Fibroblast of pulmonary artery (primary cell): ENCODE measurements around the gene CASS4.
A peak's percentile ranks its signal among the peaks of the same experiment; 100 is the strongest.

Source experiments
- DNase-seq: peaks from one replicate; pipeline ENCODE4 v3.0.0-alpha.2; 2010; ENCODE audit warnings: low read depth
- H3K4me3 ChIP-seq: replicated peaks from 2 replicates; pipeline ENCODE4 v1.5.1; 2011; ENCODE audit warnings: low read depth, mild to moderate bottlenecking, control low read depth, low read length, moderate library complexity
- TF ChIP-seq, protein P1 (sequence below): IDR thresholded peaks from 2 replicates; pipeline ENCODE4 v1.5.1; 2011; ENCODE audit warnings: mild to moderate bottlenecking, control low read depth, low read length, inconsistent platforms; ENCODE audit errors: missing control alignments

CASS4 gene

GRCh38 chr20:56411759-56412472, at the start of gene CASS4:
CASS4 (plus strand) TSS chr20:56412260; CDS start chr20:56412459, 199 bp downstream.
- H3K4me3 ChIP-seq = peak within 1 kb of the TSS; percentile 40
- peak; percentile 97 for DNase-seq
- TF ChIP-seq, protein P1, sequence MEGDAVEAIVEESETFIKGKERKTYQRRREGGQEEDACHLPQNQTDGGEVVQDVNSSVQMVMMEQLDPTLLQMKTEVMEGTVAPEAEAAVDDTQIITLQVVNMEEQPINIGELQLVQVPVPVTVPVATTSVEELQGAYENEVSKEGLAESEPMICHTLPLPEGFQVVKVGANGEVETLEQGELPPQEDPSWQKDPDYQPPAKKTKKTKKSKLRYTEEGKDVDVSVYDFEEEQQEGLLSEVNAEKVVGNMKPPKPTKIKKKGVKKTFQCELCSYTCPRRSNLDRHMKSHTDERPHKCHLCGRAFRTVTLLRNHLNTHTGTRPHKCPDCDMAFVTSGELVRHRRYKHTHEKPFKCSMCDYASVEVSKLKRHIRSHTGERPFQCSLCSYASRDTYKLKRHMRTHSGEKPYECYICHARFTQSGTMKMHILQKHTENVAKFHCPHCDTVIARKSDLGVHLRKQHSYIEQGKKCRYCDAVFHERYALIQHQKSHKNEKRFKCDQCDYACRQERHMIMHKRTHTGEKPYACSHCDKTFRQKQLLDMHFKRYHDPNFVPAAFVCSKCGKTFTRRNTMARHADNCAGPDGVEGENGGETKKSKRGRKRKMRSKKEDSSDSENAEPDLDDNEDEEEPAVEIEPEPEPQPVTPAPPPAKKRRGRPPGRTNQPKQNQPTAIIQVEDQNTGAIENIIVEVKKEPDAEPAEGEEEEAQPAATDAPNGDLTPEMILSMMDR = no peak

DNA sequence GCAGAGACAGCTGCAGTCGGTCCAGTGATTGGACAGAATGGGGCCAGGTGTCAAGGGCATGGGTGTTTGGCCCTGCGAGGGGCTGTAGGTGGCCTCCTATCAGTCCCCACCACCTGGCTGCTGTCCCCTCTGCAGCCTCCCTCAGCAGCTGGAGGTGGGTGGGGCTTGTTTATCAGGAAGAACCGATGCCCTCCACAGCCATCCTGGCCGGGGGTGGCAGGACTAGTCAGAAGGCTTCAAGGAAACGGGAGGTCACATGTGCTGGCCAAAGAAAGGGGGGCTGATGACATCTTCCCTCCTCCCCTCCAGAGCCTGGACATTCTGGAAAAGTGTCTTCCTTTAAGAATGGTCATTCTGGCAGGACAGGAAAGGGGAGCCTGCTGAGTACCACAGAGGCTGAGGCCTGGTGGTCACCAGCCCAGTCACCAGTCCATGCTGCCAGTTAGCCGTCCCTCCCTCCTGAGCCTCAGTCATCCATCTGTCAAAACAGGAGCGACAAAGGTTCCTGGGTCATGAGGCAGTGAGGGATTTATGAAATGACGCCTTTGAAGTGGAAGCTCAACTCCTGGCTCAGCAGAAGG, 49.1 kb upstream of the CASS4 start:
- DNase-seq = no peak
- TF ChIP-seq, protein P1 = no peak
- H3K4me3 ChIP-seq = no peak overlapping the region

GRCh38 chr20:56363491-56363890, 48.6 kb upstream of the CASS4 start:
- TF ChIP-seq, protein P1 = no peak
- no peak overlapping the region for H3K4me3 ChIP-seq
- DNase-seq = no peak

DNA sequence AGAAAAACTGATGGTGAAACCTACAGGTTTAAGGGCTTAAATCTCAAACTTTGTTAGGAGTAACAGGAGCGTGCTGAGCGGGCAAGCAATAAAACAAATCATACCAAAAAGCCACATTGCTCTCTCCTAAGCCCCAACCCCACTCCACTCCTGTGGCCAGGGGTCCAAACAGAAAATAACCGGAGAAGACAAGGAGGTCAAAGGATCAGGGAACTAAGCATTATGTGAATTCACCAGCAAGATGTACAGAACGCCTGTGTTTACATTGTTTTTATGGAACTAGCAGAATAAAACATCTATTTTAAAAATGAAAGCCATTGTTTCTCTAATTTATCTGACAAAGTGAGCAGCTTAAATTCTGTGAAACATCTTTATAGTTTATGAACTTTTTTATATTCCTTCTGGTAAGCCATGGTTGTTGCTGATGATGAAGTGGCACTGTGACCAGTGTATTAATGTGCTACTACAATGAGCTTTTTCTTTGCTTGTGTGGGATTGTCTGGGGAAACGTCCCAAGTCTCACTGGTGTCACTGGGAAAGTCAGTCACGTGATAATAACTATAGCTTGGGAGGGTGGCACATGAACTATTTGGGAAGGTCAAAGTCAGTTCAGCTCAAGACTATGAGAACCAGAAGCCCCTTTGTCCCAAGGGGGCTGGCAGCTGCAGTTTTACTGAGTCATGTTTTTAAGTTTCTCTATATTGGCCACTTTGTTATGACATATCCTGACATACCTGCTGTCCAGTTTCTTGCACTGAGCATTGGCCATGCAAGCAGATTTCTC, 43.5 kb upstream of the CASS4 start:
- TF ChIP-seq, protein P1 = no peak

GRCh38 chr20:56369179-56369578, 42.9 kb upstream of the CASS4 start:
- DNase-seq = no peak
- TF ChIP-seq, protein P1 = no peak
- no peak overlapping the region for H3K4me3 ChIP-seq

More for the DNA sequence above, 43.5 kb upstream of the CASS4 start:
- no peak overlapping the region for H3K4me3 ChIP-seq
- DNase-seq = no peak

DNA sequence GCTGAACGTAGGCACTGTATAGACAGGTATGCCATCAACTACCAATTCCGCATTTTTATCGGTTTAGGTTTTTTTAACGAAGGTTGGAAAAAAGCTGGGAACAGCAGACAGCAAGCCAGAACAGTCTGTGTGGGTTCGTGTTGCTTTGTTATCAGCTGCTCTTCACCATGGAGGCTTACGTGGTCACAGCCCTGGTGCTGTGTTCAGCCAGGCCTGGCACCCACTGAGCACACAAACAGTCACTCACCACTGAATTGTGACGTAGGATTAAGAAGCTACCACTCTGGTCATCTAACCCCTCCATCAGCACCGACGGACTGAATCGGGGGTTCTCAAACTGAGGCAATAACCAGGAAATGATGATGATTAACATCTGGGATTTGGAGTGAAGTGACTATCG, 40.1 kb upstream of the CASS4 start:
- TF ChIP-seq, protein P1 = no peak
- no peak for DNase-seq
- H3K4me3 ChIP-seq = no peak overlapping the region
